ENCODE measurements around the gene LRBA. TPM values are rescaled to one million over a fixed set of nuclear protein-coding genes. Genes with fewer than 3 reads are reported as not detected.

Gene LRBA
- total RNA-seq, 1 experiment from 2014 or later: 55.3 TPM

GRCh38 chr4:150572704-150573504 lies 442.2 kb downstream of the LRBA start:
- Histone ChIP-seq H2AK5ac (ENCODE audit: insufficient read length, low read length) (no peak overlapping the region), H3T11ph (ENCODE audit: low read length) (no peak overlapping the region), H4K91ac (ENCODE audit: insufficient read length, low read depth, low read length) (no peak overlapping the region), H4K20me1 (ENCODE audit: control insufficient read depth, insufficient read depth, insufficient read length) (no peaks in the 10 kb centered on the region), H3K79me1 (ENCODE audit: insufficient read depth, low read depth, low read length, poor library complexity, severe bottlenecking) (no peaks in the 10 kb centered on the region), H3K23ac (ENCODE audit: insufficient read length, low read depth, low read length) (no peak overlapping the region), H3K4ac (ENCODE audit: low read depth, low read length) (no peak overlapping the region), H3K9ac (ENCODE audit: extremely low read depth, insufficient read length, low read length) (no peak overlapping the region), H3K4me1 (ENCODE audit: insufficient read depth, low read length) (no peaks in the 10 kb centered on the region), H4K5ac (ENCODE audit: insufficient read length, low read depth, low read length) (no peak overlapping the region), H3K79me2 (ENCODE audit: insufficient read depth, low read length) (no peaks in the 10 kb centered on the region), H3K56ac (ENCODE audit: insufficient read length, low read depth, low read length) (no peak overlapping the region), H3K27ac (ENCODE audit: insufficient read length, low read depth, low read length) (no peak overlapping the region), H4K8ac (replicated peaks; ENCODE audit: insufficient read length, low read depth, low read length) (no peak overlapping the region), H3K27me3 (ENCODE audit: insufficient read depth, low read length) (no peaks in the 10 kb centered on the region), H2BK15ac (ENCODE audit: low read depth, low read length) (no peak overlapping the region), H3K4me2 (ENCODE audit: insufficient read depth, insufficient read length, low read length) (no peak overlapping the region), H2AFZ (ENCODE audit: low read length) (no peak overlapping the region), H2BK120ac (ENCODE audit: low read depth, low read length, poor library complexity, severe bottlenecking) (no peak overlapping the region), H3K14ac (ENCODE audit: insufficient read depth, low read length) (no peak overlapping the region), H2BK5ac (ENCODE audit: insufficient read length, low read length) (no peak overlapping the region), H2BK12ac (ENCODE audit: insufficient read length, low read depth, low read length) (no peak overlapping the region), H3K9me3 (ENCODE audit: control insufficient read depth, low read depth, low read length) (no peaks in the 10 kb centered on the region), H2BK20ac (ENCODE audit: low read depth, low read length, poor library complexity, severe bottlenecking) (no peak overlapping the region), H3K23me2 (ENCODE audit: insufficient read length, low read depth, low read length, poor library complexity, severe bottlenecking) (no peaks in the 10 kb centered on the region), H3K18ac (ENCODE audit: insufficient read length, low read depth, low read length) (no peak overlapping the region)
- Mint-ChIP-seq H3K36me3 (ENCODE audit: insufficient read depth in 1 of 3, low read depth in 3 of 3) (no peaks in the 10 kb centered on the region), H3K27me3 (ENCODE audit: low read depth) (no peaks in the 10 kb centered on the region), H3K27ac (no peak overlapping the region), H3K4me1 (0 out of 4 replicates have a peak, but pooled peaks cover 0 to 3% of the 10 kb centered on the region in 2 experiments), H3K4me3 (no peak overlapping the region), H3K9me3 (no peaks in the 10 kb centered on the region)
- DNase-seq: no peak
- WGBS (ENCODE audit: extremely low coverage, insufficient read length, low lambda C conversion rate): no CpG with 5 or more reads among the region's 5 CpGs
- no peak for TF ChIP-seq CTCF (conservative IDR thresholded peaks at IDR 0.05)
